HL-60 (cell line): ENCODE data around the gene KCNT2.

Source experiments
- CTCF ChIP-seq: IDR thresholded peaks from one replicate; pipeline ENCODE4 v1.5.1; 2011; ENCODE audit warnings: low read length, control low read depth, inconsistent platforms; ENCODE audit not compliant: insufficient read depth
- GABPA ChIP-seq: IDR thresholded peaks from 2 replicates; pipeline ENCODE4 v1.6.1; 2012; ENCODE audit warnings: low read depth

GRCh38 chr1:196451103-196451502, 157.1 kb downstream of the KCNT2 start:
- TF ChIP-seq CTCF (no peak), GABPA (no peak)
